HL-60 (cell line): ENCODE measurements around the gene VPS25.

Experiments used
- DNase-seq, 2 experiments: peaks; one replicate each; pipeline ENCODE4 v3.0.0-alpha.2; 2010 to 2020; ENCODE audit warnings: low read depth in 1 of 2, low spot score in 1 of 2
- H3K27ac ChIP-seq: fragments of 250-450 bp; sonication (Bioruptor Pico); replicated peaks from 2 replicates; pipeline ENCODE4 v1.5.1; 2020; ENCODE audit warnings: mild to moderate bottlenecking, moderate library complexity
- H3K27me3 ChIP-seq: fragments of 250-450 bp; sonication (Bioruptor Pico); 2 replicates; pipeline ENCODE4 v1.5.1; 2021; ENCODE audit warnings: mild to moderate bottlenecking, moderate library complexity; ENCODE audit not compliant: insufficient read depth, poor library complexity, severe bottlenecking
- H3K4me3 ChIP-seq: replicated peaks from 2 replicates; pipeline ENCODE4 v1.5.1; 2011; ENCODE audit warnings: mild to moderate bottlenecking, control low read depth, low read length; ENCODE audit not compliant: insufficient read depth
- GABPA ChIP-seq: IDR thresholded peaks from 2 replicates; pipeline ENCODE4 v1.6.1; 2012; ENCODE audit warnings: low read depth
- POLR2AphosphoS5 ChIP-seq: IDR thresholded peaks from 2 replicates; pipeline ENCODE4 v1.6.1; 2012; ENCODE audit warnings: low read depth
- SPI1 ChIP-seq: IDR thresholded peaks from 2 replicates; pipeline ENCODE4 v1.6.1; 2012; ENCODE audit warnings: low read depth, mild to moderate bottlenecking, borderline replicate concordance
- TF ChIP-seq, protein P1 (sequence below): IDR thresholded peaks from one replicate; pipeline ENCODE4 v1.5.1; 2011; ENCODE audit warnings: low read length, control low read depth, inconsistent platforms; ENCODE audit not compliant: insufficient read depth
- TF ChIP-seq, protein P2 (sequence below): IDR thresholded peaks from 2 replicates; pipeline ENCODE4 v1.6.1; 2012; ENCODE audit warnings: low read depth; ENCODE audit not compliant: insufficient replicate concordance

Gene VPS25

GRCh38 chr17:42803074-42803883, 30.0 kb downstream of the VPS25 start:
- DNase-seq, result no peak
- Histone ChIP-seq H3K4me3 (no peak overlapping the region), H3K27ac (no peak overlapping the region), H3K27me3 (no peaks in the 10 kb centered on the region)
- TF ChIP-seq, protein P1, sequence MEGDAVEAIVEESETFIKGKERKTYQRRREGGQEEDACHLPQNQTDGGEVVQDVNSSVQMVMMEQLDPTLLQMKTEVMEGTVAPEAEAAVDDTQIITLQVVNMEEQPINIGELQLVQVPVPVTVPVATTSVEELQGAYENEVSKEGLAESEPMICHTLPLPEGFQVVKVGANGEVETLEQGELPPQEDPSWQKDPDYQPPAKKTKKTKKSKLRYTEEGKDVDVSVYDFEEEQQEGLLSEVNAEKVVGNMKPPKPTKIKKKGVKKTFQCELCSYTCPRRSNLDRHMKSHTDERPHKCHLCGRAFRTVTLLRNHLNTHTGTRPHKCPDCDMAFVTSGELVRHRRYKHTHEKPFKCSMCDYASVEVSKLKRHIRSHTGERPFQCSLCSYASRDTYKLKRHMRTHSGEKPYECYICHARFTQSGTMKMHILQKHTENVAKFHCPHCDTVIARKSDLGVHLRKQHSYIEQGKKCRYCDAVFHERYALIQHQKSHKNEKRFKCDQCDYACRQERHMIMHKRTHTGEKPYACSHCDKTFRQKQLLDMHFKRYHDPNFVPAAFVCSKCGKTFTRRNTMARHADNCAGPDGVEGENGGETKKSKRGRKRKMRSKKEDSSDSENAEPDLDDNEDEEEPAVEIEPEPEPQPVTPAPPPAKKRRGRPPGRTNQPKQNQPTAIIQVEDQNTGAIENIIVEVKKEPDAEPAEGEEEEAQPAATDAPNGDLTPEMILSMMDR, result no peak
- TF ChIP-seq SPI1 (no peak), POLR2AphosphoS5 (no peak), GABPA (no peak)
- TF ChIP-seq, protein P2, sequence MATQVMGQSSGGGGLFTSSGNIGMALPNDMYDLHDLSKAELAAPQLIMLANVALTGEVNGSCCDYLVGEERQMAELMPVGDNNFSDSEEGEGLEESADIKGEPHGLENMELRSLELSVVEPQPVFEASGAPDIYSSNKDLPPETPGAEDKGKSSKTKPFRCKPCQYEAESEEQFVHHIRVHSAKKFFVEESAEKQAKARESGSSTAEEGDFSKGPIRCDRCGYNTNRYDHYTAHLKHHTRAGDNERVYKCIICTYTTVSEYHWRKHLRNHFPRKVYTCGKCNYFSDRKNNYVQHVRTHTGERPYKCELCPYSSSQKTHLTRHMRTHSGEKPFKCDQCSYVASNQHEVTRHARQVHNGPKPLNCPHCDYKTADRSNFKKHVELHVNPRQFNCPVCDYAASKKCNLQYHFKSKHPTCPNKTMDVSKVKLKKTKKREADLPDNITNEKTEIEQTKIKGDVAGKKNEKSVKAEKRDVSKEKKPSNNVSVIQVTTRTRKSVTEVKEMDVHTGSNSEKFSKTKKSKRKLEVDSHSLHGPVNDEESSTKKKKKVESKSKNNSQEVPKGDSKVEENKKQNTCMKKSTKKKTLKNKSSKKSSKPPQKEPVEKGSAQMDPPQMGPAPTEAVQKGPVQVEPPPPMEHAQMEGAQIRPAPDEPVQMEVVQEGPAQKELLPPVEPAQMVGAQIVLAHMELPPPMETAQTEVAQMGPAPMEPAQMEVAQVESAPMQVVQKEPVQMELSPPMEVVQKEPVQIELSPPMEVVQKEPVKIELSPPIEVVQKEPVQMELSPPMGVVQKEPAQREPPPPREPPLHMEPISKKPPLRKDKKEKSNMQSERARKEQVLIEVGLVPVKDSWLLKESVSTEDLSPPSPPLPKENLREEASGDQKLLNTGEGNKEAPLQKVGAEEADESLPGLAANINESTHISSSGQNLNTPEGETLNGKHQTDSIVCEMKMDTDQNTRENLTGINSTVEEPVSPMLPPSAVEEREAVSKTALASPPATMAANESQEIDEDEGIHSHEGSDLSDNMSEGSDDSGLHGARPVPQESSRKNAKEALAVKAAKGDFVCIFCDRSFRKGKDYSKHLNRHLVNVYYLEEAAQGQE, result no peak

DNA sequence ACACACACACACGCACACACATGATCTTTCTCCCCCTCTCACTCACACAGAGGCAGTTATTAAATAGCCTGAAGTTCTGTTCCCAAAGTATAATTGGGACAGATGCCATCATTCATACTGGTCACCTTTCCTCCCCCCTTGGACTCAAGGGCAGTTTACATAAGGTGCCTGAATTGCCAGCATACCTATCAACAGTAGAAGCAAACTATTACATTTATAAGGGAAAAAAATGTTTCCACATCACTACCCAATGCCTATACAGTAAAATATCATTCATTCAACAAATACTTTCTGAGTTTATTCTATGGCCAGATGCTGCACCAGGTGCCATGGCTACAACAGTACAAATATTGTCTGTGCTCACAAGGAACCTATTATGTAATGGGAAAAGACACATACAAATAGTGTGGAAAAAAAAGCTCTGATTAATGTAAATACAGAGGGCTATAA, 31.7 kb downstream of the VPS25 start:
- TF ChIP-seq, protein P1, result no peak
- TF ChIP-seq, protein P2, result no peak
- no peak for TF ChIP-seq SPI1
- no peak for TF ChIP-seq GABPA
- no peak for TF ChIP-seq POLR2AphosphoS5
- no peak overlapping the region for H3K27ac ChIP-seq
- DNase-seq, result no peak

DNA sequence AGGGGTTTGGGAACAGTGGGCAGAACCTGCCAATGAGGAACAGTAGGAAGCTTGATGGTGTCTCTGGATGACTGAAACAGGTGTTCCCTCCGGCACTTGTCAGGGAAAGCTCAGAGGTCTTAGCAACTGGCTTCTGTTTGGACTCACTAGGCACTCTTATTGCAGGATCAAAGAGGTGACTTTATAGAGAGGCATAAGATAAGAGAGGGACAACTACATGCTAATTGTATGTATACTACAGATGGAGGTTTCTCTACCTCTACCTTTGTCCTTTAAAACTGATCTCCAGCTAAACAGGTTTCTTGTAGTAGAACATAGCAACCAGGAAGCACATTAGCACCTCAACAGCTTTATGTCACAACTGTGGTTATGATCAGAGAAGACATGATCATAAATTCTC, 33.0 kb downstream of the VPS25 start:
- DNase-seq, result no peak
- no peak for TF ChIP-seq GABPA
- TF ChIP-seq, protein P2, result no peak
- no peak for TF ChIP-seq POLR2AphosphoS5
- no peak for TF ChIP-seq SPI1
- TF ChIP-seq, protein P1, result no peak
- H3K27ac ChIP-seq, result no peak overlapping the region
- no peak overlapping the region for H3K4me3 ChIP-seq
- no peaks in the 10 kb centered on the region for H3K27me3 ChIP-seq

More for the DNA sequence above, 31.7 kb downstream of the VPS25 start:
- Histone ChIP-seq H3K4me3 (no peak overlapping the region), H3K27me3 (no peaks in the 10 kb centered on the region)
